T follicular helper cell (primary cell): ENCODE data around the gene HOXA13.

Experiments used
- DNase-seq: peaks from one replicate; pipeline ENCODE4 v3.0.0-alpha.2; 2020; ENCODE audit warnings: low read depth

The HOXA13 gene

GRCh38 chr7:27181795-27182275 is 18.1 kb downstream of the HOXA13 start:
- DNase-seq = no peak

GRCh38 chr7:27180431-27181420 is 19.2 kb downstream of the HOXA13 start:
- DNase-seq = no peak

GRCh38 chr7:27179503-27180430 is 20.1 kb downstream of the HOXA13 start:
- DNase-seq = no peak

- DNase-seq = no peak
Observed at GRCh38 chr7:27179030-27179429, 20.9 kb downstream of the HOXA13 start.

GRCh38 chr7:27178366-27178765 is 21.5 kb downstream of the HOXA13 start:
- no peak for DNase-seq

GRCh38 chr7:27177795-27178320 is 22.0 kb downstream of the HOXA13 start:
- DNase-seq = no peak

- DNase-seq = no peak
Observed at GRCh38 chr7:27176962-27177794, 22.7 kb downstream of the HOXA13 start.

GRCh38 chr7:27176524-27176845 is 23.4 kb downstream of the HOXA13 start:
- no peak for DNase-seq

- no peak for DNase-seq
Observed at GRCh38 chr7:27175626-27176523, 24.0 kb downstream of the HOXA13 start.

GRCh38 chr7:27174874-27175625 is 24.8 kb downstream of the HOXA13 start:
- no peak for DNase-seq

- DNase-seq = no peak
Observed at GRCh38 chr7:27173956-27174873, 25.7 kb downstream of the HOXA13 start, which contains the start of gene HOXA10. HOXA10 (minus strand) TSS chr7:27174320; CDS start chr7:27174306, 14 bp downstream.

GRCh38 chr7:27173511-27173955 is 26.4 kb downstream of the HOXA13 start:
- DNase-seq = no peak

- DNase-seq = no peak
Observed at GRCh38 chr7:27172823-27173510, 26.9 kb downstream of the HOXA13 start.

GRCh38 chr7:27172315-27172774 is 27.5 kb downstream of the HOXA13 start:
- DNase-seq = no peak

- DNase-seq = no peak
Observed at GRCh38 chr7:27171637-27172314, 28.1 kb downstream of the HOXA13 start.

GRCh38 chr7:27171325-27171636 is 28.6 kb downstream of the HOXA13 start:
- no peak for DNase-seq
